Brain microvascular endothelial cell (primary cell): Measurements from ENCODE around the gene LCA5.
"Not testable (repeated sequence)": the region's sequence is repeated elsewhere in the genome, so short reads cannot be mapped to it uniquely, and the experiment has no call there.

ENCODE experiments used
- DNase-seq: peaks from one replicate; pipeline ENCODE4 v3.0.0-alpha.2; 2020
- H3K27ac ChIP-seq: fragments of 250-450 bp; sonication (Bioruptor Pico); 2 replicates; pipeline ENCODE4 v1.5.1; 2020; ENCODE audit warnings: mild to moderate bottlenecking, moderate library complexity
- H3K27me3 ChIP-seq: fragments of 250-450 bp; sonication (Bioruptor Pico); replicated peaks from 2 replicates; pipeline ENCODE4 v1.5.1; 2020; ENCODE audit warnings: mild to moderate bottlenecking
- H3K36me3 ChIP-seq: fragments of 250-450 bp; sonication (Bioruptor Pico); replicated peaks from 2 replicates; pipeline ENCODE4 v1.5.1; 2020; ENCODE audit warnings: mild to moderate bottlenecking
- H3K4me3 ChIP-seq: 2 replicates; pipeline ENCODE4 v1.5.1; 2011; ENCODE audit warnings: low read depth, mild to moderate bottlenecking, control low read depth, low read length, moderate library complexity
- in situ Hi-C: cut with HindIII; loops from 2 replicates; pipeline ENCODE4 v1.10.0; 2017; ENCODE audit warnings: low sequenced_read_pairs, low pct_ligation_motif_present
- TF ChIP-seq, protein P1 (sequence below): IDR thresholded peaks from 2 replicates; pipeline ENCODE4 v1.5.1; 2011; ENCODE audit warnings: low read depth, mild to moderate bottlenecking, moderate library complexity, low read length, control low read depth, inconsistent platforms; ENCODE audit errors: missing control alignments

LCA5 gene

DNA sequence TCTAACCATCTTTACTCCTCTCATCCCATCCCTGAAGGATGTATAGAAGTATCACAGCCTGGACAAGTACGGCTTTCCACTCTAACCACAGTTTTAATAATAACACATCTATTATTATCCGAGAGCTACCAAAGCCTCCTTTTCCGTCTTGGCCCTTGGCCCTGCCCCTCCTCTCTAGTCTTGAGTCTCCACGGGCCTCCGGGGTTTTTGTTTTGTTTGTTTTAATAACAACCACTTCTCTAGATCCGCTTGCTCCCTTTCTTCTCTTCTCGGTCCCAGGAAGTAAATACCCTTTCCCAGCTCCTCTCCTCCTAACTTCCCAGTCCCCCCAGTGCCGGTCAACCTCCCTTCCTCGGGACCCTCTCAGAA, 661 bp downstream of the LCA5 start:
- Histone ChIP-seq H3K27ac (peak overlapping the region; percentile 100), H3K4me3 (peak overlapping the region; percentile 88), H3K27me3 (no peaks in the 10 kb centered on the region), H3K36me3 (no peaks in the 10 kb centered on the region)
- in situ Hi-C loops: no loop called here
- DNase-seq: peak; percentile 44
- TF ChIP-seq, protein P1, sequence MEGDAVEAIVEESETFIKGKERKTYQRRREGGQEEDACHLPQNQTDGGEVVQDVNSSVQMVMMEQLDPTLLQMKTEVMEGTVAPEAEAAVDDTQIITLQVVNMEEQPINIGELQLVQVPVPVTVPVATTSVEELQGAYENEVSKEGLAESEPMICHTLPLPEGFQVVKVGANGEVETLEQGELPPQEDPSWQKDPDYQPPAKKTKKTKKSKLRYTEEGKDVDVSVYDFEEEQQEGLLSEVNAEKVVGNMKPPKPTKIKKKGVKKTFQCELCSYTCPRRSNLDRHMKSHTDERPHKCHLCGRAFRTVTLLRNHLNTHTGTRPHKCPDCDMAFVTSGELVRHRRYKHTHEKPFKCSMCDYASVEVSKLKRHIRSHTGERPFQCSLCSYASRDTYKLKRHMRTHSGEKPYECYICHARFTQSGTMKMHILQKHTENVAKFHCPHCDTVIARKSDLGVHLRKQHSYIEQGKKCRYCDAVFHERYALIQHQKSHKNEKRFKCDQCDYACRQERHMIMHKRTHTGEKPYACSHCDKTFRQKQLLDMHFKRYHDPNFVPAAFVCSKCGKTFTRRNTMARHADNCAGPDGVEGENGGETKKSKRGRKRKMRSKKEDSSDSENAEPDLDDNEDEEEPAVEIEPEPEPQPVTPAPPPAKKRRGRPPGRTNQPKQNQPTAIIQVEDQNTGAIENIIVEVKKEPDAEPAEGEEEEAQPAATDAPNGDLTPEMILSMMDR: no peak

DNA sequence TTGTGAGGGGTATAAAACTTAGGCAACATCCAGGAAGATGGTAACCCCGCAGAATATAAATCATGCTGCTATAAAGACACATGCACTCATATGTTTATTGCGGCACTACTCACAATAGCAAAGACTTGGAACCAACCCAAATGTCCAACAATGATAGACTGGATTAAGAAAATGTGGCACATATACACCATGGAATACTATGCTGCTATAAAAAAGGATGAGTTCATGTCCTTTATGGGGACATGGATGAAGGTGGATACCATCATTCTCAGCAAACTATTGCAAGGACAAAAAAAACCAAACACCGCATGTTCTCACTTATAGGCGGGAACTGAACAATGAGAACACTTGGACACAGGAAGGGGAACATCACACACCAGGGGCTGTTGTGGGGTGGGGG, 7.7 kb downstream of the LCA5 start:
- H3K27me3 ChIP-seq: not testable (repeated sequence)

DNA sequence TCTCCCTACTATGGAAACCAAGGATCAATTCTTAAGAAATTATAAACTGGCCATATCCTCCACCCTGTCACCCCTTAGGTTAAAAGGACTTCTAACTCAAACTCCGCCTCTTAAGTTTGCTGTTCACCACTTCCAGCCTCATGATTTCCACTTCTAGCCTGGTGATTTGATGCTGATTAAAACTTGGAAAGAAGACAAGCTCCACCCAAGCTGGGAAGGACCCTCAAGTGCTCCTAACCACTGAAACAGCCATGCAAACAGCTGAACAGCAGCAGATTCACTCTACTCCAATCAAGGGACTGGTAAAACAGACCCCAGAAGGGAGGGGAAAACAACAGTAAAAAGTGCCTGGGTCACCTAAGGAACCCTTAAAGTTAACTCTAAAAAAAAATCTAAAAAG, 10.3 kb downstream of the LCA5 start:
- TF ChIP-seq, protein P1: no peak
- H3K27me3 ChIP-seq: no peaks in the 10 kb centered on the region
- no peak for DNase-seq
- no peak overlapping the region for H3K4me3 ChIP-seq
- H3K36me3 ChIP-seq: no peaks in the 10 kb centered on the region
- H3K27ac ChIP-seq: no peak overlapping the region
- in situ Hi-C loops: no loop called here

More for the DNA sequence above, 7.7 kb downstream of the LCA5 start:
- H3K36me3 ChIP-seq, in situ Hi-C loops, DNase-seq, H3K4me3 ChIP-seq, H3K27ac ChIP-seq: not testable (repeated sequence)

DNA sequence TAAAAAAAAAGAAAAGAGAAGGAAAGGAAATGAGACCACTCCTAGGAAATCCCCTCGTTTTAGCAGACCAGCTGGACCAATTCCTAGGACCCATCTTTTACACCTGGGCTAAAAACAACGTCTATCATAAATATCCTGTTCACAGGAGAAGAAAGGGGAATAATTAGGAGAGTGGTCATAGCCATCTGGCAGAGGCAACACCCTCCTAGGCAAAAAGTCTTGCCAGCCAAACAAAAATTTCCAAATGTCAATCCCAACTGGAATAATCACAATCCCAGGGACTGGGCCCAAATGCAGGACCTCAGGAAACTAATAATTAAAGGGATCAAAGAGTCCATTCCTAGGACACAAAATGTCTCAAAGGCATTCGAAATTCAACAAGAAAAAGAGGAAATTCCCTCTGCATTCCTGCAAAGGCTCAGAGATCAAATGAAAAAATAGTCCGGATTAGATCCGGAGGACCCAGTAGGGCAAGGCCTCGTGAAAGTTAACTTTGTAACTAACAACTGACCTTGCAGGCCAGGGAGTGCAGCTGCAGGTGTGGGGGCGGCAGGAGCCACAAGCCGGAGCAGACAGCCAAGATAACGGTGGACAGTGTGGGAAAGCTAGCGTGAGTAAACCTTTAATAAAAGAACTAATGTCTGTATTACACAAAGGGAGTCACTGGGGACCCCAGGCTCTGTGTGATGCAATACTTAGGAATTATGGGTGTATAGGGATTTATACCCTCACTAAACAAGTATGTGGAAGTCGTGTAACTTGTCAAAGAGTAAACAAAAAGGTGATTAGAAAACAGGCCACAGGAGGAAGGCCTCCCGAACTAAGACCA, 11.7 kb downstream of the LCA5 start:
- Histone ChIP-seq H3K27ac (peak overlapping the region; percentile 58), H3K27me3 (no peaks in the 10 kb centered on the region), H3K4me3 (no peak overlapping the region), H3K36me3 (no peaks in the 10 kb centered on the region)
- TF ChIP-seq, protein P1: no peak
- DNase-seq: peak; percentile 75
- in situ Hi-C loops: no loop called here

DNA sequence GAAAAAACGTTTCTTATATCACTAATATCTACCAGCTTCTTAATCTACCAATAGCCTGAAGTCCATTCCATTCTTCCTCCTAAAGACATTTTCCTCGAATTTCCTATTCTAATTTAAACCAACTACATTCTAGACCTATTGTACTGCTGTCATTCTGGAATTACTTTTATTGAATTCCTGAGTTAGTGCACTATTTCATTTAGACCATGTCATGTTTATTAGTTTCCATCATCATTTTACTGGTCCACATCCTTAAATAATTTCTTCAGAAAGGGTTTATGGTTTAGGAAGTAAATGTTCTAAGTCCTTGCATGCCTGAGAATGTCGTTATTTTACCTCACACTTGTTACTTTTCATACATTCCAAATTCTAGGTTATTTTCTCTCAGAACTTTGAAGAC, 13.2 kb downstream of the LCA5 start:
- TF ChIP-seq, protein P1: no peak
- Histone ChIP-seq H3K27ac (no peak overlapping the region), H3K4me3 (no peak overlapping the region), H3K27me3 (no peaks in the 10 kb centered on the region), H3K36me3 (no peaks in the 10 kb centered on the region)
- no peak for DNase-seq
- in situ Hi-C loops: no loop called here

DNA sequence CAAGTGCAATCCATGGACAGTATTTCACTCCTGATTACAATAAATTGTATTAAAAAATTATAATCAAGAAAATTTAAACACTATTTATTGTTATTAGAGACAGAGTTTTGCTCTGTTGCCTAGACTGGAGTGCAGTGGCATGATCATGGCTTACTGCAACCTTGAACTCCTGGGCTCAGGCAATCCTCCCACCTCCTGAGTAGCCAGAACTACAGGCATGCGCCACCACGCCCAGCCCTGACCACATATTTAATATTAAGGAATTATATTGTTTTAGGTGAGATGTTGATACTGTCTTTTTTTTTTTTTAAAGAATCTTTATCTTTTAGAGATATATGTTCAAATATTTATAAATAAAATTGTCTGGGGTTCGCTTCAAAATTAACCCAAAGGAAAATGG, 14.6 kb downstream of the LCA5 start:
- no peaks in the 10 kb centered on the region for H3K36me3 ChIP-seq
- no peak for DNase-seq
- in situ Hi-C loops: no loop called here
- H3K4me3 ChIP-seq: no peak overlapping the region
- no peaks in the 10 kb centered on the region for H3K27me3 ChIP-seq
- no peak overlapping the region for H3K27ac ChIP-seq
- TF ChIP-seq, protein P1: no peak
